AG04450 (cell line): ENCODE data around the gene F10. TPM values are rescaled to one million over a fixed set of nuclear protein-coding genes. Genes with fewer than 3 reads are reported as not detected.
A peak's percentile ranks its signal among the peaks of the same experiment; 100 is the strongest.
"Not testable (repeated sequence)": the region's sequence is repeated elsewhere in the genome, so short reads cannot be mapped to it uniquely, and the experiment has no call there.

Source experiments
- CTCF ChIA-PET: fragments of 300-600, 350-600 bp; formaldehyde crosslinking; extraction: SDS; loops from one replicate; lab custom pipeline; 2022; ENCODE audit warnings: antibody characterized with exemption, inconsistent platforms; lab: Charles Lee
- POLR2A ChIA-PET: fragments of 350-600 bp; formaldehyde crosslinking; extraction: SDS; loops from one replicate; lab custom pipeline; 2021; ENCODE audit warnings: antibody characterized with exemption, inconsistent platforms; lab: Yijun Ruan, JAX
- DNase-seq: peaks from one replicate; pipeline ENCODE4 v3.0.0-alpha.2; 2011; ENCODE audit warnings: low read depth, low spot score
- H3K27ac ChIP-seq: one replicate; pipeline ENCODE4 v1.5.1; 2012; ENCODE audit warnings: low read depth, low read length, control low read depth
- H3K27me3 ChIP-seq: one replicate; pipeline ENCODE4 v1.6.0; 2012; ENCODE audit warnings: low read length; ENCODE audit not compliant: control insufficient read depth, insufficient read depth
- H3K4me3 ChIP-seq: 2 replicates; pipeline ENCODE4 v1.5.1; 2011; ENCODE audit warnings: mild to moderate bottlenecking, low read depth, low read length, control low read depth
- H3K9me3 ChIP-seq: 2 replicates; pipeline ENCODE4 v1.5.1; 2012; ENCODE audit warnings: low read length; ENCODE audit not compliant: control insufficient read depth, insufficient read depth
- CTCF ChIP-seq: IDR thresholded peaks from 2 replicates; pipeline ENCODE4 v1.5.1; 2011; ENCODE audit warnings: low read depth, low read length, control low read depth, inconsistent platforms
- polyA plus RNA-seq: library from polyadenylated mRNA; depleted of rRNA; stranded (reverse); fragments of >200 nt; gene quantifications from 2 replicates; pipeline ENCODE4 v1.2.3, GENCODE V29; 2011

Gene F10
- polyA plus RNA-seq, 1 experiment = 17.7 TPM

GRCh38 chr13:113097651-113098050 lies 24.9 kb upstream of the F10 start:
- H3K4me3 ChIP-seq = no peak overlapping the region
- no peak for DNase-seq
- no peak for TF ChIP-seq CTCF
- CTCF ChIA-PET = no interaction called here
- H3K27ac ChIP-seq = no peak overlapping the region
- peaks cover 34% of the 10 kb centered on the region for H3K27me3 ChIP-seq
- POLR2A ChIA-PET = no interaction called here
- H3K9me3 ChIP-seq = no peaks in the 10 kb centered on the region; the same call in 1 of the 2 replicates

- POLR2A ChIA-PET = no interaction called here
- CTCF ChIA-PET = no interaction called here
- no peaks in the 10 kb centered on the region; the same call in 1 of the 2 replicates for H3K9me3 ChIP-seq
- peak overlapping the region; percentile 7 for H3K4me3 ChIP-seq
- DNase-seq = no peak
- peaks cover 37% of the 10 kb centered on the region for H3K27me3 ChIP-seq
- H3K27ac ChIP-seq = no peak overlapping the region
- TF ChIP-seq CTCF = no peak
Observed at GRCh38 chr13:113098162-113098732, 24.4 kb upstream of the F10 start.

- no peak for DNase-seq
- Histone ChIP-seq H3K9me3 (no peaks in the 10 kb centered on the region; the same call in 1 of the 2 replicates), H3K4me3 (no peak overlapping the region), H3K27me3 (peaks cover 33% of the 10 kb centered on the region), H3K27ac (no peak overlapping the region)
- TF ChIP-seq CTCF = no peak
- ChIA-PET POLR2A (no interaction called here), CTCF (no interaction called here)
Observed at GRCh38 chr13:113099142-113099541, 23.5 kb upstream of the F10 start.

- DNase-seq, POLR2A ChIA-PET, H3K4me3 ChIP-seq, H3K9me3 ChIP-seq, H3K27ac ChIP-seq, CTCF ChIA-PET: not testable (repeated sequence)
- peaks cover 23% of the 10 kb centered on the region for H3K27me3 ChIP-seq
Observed at GRCh38 chr13:113102302-113102701, 20.3 kb upstream of the F10 start.

GRCh38 chr13:113102727-113103126 lies 19.9 kb upstream of the F10 start:
- CTCF ChIA-PET = no interaction called here

More at GRCh38 chr13:113102727-113103126, 19.9 kb upstream of the F10 start:
- Histone ChIP-seq H3K27me3 (peaks cover 20% of the 10 kb centered on the region), H3K4me3 (no peak overlapping the region), H3K27ac (no peak overlapping the region), H3K9me3 (peaks cover 9% of the 10 kb centered on the region; the same call in 1 of the 2 replicates)
- POLR2A ChIA-PET = no interaction called here
- DNase-seq = no peak
- TF ChIP-seq CTCF = no peak
